Left colon (tissue), 2 donors: ENCODE data around the gene GPS2. TPM values are rescaled to one million over a fixed set of nuclear protein-coding genes. Genes with fewer than 3 reads are reported as not detected.

ENCODE experiments used
- ATAC-seq: fragments of 200-7000 bp; cut with Tn5 transposase; one replicate; pipeline ENCODE4 v1.9.1; 2020; ENCODE audit warnings: mild to moderate bottlenecking, moderate library complexity
- DNase-seq, 2 donors: peaks; one replicate each; pipeline ENCODE4 v3.0.0-alpha.2; 2020
- intact Hi-C, 2 donors: fragments of 100-400 bp; cut with DNase I in 1 of 2; cut with micrococcal nuclease in 1 of 2; formaldehyde crosslinking; loops; one replicate each; pipeline versions ENCODE4 v1.11.2 to v1.14.0; 2022; cut with DNase I, micrococcal nuclease
- long read RNA-seq: library from polyadenylated mRNA; unstranded; transcript quantifications from one replicate; pipeline ENCODE4 v2.0.0, GENCODE V29; 2021
- total RNA-seq, 2 donors: library from RNA; stranded (reverse); fragmentation: NEBNext Ultra II Directional; extraction: Animal tissue kit (Norgen Biotek cat#: 25700); gene quantifications; one replicate each; pipeline ENCODE4 v1.2.1, GENCODE V29; 2021
- donor health status: DM: no; HTN: no; CAD: no.
- donor health status: DM: yes; HTN: yes; CAD: no.

GPS2 gene
- 10 to 100 TPM; 71.2 to 72.4 TPM for total RNA-seq
- long read RNA-seq, transcript GPS2-201 (11 exons, 1,379 nt), result minor isoform, 22 of 324 reads
- long read RNA-seq, transcript GPS2-202 (10 exons, 1,371 nt), result major isoform, 43 of 324 reads
- long read RNA-seq, partial matches to known transcripts, result 9 of 324 reads
- long read RNA-seq, other reads (novel, unspliced or antisense), result 247 of 324 reads

GRCh38 chr17:7314719-7315569 is at the start of gene GPS2:
Gene GPS2 (minus strand): TSS chr17:7315360. CDS start chr17:7315052, 308 bp downstream.
- intact Hi-C loops, result no loop called here
- DNase-seq, result peak; percentile 92 to 97
- peak; percentile 90 for ATAC-seq

GRCh38 chr17:7363311-7363710 is 48.2 kb upstream of the GPS2 start:
- no peak for DNase-seq
- ATAC-seq, result no peak
- intact Hi-C loops, result no loop called here

GRCh38 chr17:7361906-7362305 is 46.7 kb upstream of the GPS2 start:
- ATAC-seq, result no peak

DNA sequence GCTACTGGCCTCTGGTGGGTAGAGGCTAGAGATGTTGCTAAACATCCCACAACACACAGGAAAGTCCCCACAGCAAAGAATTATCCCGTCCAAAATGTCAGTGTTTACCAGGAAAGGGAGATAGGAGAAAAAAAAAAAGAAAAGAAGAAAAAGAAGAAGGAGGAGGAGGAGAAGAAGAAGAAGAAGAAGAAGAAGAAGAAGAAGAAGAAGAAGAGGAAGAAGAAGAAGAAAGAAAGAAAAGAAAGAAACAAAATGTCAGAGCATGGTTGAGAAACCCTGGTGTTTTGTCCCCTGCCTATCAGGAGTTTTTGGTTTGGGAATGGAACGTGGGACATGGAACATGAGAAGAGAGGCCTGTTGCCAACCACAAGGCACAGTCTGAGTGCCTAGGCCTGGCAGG is 42.2 kb upstream of the GPS2 start:
- intact Hi-C loops, result loop anchor here (10.0 kb wide), 2 partner anchors 77 to 217 kb away; partner anchors contain the start of genes CD68 (in 1 of the 2), FGF11 (in 1 of the 2) and TMEM102 (in 1 of the 2)
- ATAC-seq, result no peak

More at GRCh38 chr17:7361906-7362305, 46.7 kb upstream of the GPS2 start:
- intact Hi-C loops, result no loop called here
- DNase-seq, result no peak

DNA sequence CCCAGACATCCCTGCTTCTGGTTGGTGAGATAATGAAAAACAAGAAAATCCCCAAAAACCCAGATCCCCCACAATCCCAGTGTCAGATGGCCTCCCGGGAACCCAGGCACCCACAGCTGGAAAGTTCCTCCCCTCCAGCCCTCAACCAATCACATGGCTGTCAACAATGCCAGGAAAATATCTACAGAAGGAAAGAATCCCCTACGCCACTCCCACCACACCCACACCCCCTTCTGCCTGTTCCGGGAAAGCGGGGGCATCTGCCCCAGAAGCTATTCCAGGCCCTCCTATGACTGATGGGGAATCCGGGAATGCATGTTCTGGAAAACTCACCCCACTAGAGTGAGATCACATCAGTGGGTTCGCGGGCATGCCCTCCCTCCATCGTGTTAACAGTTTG is 41.6 kb upstream of the GPS2 start:
- intact Hi-C loops, result loop anchor here (10.0 kb wide), 2 partner anchors 78 to 218 kb away; partner anchors contain the start of genes CD68 (in 1 of the 2), FGF11 (in 1 of the 2) and TMEM102 (in 1 of the 2)
- ATAC-seq (no peak), DNase-seq (no peak)

More for the DNA sequence above, 42.2 kb upstream of the GPS2 start:
- no peak for DNase-seq

- peak; percentile 83 to 90 for DNase-seq
- intact Hi-C loops, result loop anchor here (10.0 kb wide), 2 partner anchors 79 to 219 kb away; partner anchors contain the start of genes CD68 (in 1 of the 2), FGF11 (in 1 of the 2) and TMEM102 (in 1 of the 2)
- peak; percentile 53 for ATAC-seq
These were observed 41.0 kb upstream of the GPS2 start for GRCh38 chr17:7356072-7356549.

DNA sequence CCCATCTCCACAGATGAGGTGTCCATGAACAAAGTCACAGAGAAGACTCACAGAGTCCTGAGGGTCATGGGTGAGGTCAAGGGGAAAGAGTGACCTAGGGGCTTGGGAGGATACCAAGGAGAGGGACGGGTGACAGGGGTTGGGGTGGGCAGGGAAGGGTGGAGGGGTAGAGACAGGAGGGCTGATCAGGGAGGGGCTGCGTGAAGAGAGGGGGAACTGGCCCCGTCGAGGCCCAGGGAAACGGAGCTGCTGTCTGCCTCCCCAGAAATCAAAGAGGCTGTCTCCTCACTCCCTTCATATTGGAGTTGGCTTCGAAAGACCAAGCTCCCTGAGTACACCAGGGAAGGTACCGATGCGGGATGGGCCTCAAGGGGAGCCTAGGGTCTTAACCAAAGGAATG is 40.4 kb upstream of the GPS2 start:
- DNase-seq (no peak), ATAC-seq (no peak)
- intact Hi-C loops, result loop anchor here (10.0 kb wide), 2 partner anchors 79 to 219 kb away; partner anchors contain the start of genes CD68 (in 1 of the 2), FGF11 (in 1 of the 2) and TMEM102 (in 1 of the 2)

GRCh38 chr17:7355053-7355452 is 39.9 kb upstream of the GPS2 start, which contains the start of gene TMEM95:
Gene TMEM95 (plus strand): TSS chr17:7355156. CDS start chr17:7355205, 49 bp downstream.
- ATAC-seq (no peak), DNase-seq (no peak)
- intact Hi-C loops, result loop anchor here (10.0 kb wide), 2 partner anchors 80 to 220 kb away; partner anchors contain the start of genes CD68 (in 1 of the 2), FGF11 (in 1 of the 2) and TMEM102 (in 1 of the 2)

DNA sequence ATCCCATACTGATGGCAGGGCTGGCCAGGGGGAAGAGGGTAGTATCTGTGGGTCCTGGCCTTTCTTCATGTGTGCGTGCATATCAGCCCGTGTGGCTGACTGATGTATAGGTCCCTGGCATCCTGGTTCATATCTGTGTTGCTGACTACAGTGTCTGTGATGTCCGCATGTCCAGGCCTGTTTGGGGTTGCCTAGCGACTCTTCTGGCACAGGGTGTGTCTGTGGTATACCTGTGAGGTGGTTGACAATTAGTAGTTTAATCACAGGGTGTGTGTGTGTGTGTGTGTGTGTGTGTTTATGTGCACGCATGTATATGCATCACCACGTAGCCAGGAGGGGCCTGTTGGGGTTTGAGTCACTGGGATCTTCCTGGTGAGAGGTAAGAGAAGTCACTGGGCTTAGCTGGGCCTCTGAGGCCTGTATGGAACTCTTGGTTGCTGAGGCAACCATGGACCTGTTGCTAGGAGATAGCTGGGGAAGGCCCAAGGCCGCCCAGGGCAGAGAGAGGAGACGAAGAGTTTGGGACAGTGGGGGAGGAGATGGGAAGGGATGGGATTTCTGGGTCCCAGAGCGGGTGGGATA is 39.2 kb upstream of the GPS2 start:
- ATAC-seq (no peak), DNase-seq (no peak)
- intact Hi-C loops, result loop anchor here (10.0 kb wide), 2 partner anchors 80 to 220 kb away; partner anchors contain the start of genes CD68 (in 1 of the 2), FGF11 (in 1 of the 2) and TMEM102 (in 1 of the 2)

- DNase-seq, result no peak
- intact Hi-C loops, result loop anchor here (10.0 kb wide), 2 partner anchors 82 to 222 kb away; partner anchors contain the start of genes CD68 (in 1 of the 2), FGF11 (in 1 of the 2) and TMEM102 (in 1 of the 2)
- no peak for ATAC-seq
These were observed 37.9 kb upstream of the GPS2 start for GRCh38 chr17:7352910-7353635.

- DNase-seq (no peak), ATAC-seq (no peak)
- intact Hi-C loops, result loop anchor here (10.0 kb wide), 2 partner anchors 82 to 222 kb away; partner anchors contain the start of genes CD68 (in 1 of the 2), FGF11 (in 1 of the 2) and TMEM102 (in 1 of the 2)
These were observed 37.3 kb upstream of the GPS2 start for GRCh38 chr17:7352503-7352889.

DNA sequence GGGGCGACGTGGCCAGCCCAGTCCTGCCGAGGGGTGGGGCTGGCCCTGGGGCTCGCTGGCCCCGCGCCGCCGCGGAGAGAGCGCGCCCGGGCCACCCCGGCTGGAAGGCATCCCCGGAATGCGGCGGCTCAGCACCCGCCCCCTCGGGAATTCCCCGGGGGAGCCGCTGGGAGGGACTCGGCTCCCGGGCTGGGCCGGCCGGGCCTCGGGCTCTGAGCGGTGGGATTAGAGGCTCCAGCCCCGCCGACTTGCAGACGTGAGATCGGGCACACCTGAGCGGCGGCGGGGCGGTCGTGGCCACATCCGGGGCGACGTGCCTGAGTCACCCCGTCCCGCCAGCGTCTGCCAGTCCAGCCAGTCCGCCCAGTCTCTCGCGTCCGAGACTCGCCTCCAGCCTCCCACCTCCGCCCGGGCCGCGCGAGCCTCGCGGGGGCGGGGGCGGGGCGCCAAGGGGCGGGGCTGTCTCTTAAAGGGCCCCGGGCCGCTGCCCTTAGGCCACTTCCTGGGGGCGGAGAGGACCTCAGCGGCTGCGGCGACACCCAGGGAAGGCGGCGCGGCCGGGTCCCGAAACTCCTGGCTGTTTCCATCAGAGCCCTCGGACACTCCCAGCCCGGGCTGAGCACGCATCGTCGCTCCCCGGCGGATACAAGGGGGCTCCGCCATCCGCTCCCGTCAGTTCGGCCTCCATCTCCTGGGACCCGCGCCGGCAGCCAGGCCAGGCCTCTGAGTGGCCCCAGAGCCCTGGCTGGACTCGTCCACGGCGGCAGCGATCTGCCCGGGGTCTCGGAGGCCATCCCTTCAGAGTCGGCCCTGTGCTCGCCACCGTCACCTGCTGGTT is 36.7 kb upstream of the GPS2 start, which contains the start of gene KCTD11:
TSS of gene KCTD11 (plus strand) at position 498 of the 838 bp plus-strand sequence.
- peak; percentile 91 to 95 for DNase-seq
- intact Hi-C loops, result loop anchor here (10.0 kb wide), 2 partner anchors 83 to 223 kb away; partner anchors contain the start of genes CD68 (in 1 of the 2), FGF11 (in 1 of the 2) and TMEM102 (in 1 of the 2)

DNA sequence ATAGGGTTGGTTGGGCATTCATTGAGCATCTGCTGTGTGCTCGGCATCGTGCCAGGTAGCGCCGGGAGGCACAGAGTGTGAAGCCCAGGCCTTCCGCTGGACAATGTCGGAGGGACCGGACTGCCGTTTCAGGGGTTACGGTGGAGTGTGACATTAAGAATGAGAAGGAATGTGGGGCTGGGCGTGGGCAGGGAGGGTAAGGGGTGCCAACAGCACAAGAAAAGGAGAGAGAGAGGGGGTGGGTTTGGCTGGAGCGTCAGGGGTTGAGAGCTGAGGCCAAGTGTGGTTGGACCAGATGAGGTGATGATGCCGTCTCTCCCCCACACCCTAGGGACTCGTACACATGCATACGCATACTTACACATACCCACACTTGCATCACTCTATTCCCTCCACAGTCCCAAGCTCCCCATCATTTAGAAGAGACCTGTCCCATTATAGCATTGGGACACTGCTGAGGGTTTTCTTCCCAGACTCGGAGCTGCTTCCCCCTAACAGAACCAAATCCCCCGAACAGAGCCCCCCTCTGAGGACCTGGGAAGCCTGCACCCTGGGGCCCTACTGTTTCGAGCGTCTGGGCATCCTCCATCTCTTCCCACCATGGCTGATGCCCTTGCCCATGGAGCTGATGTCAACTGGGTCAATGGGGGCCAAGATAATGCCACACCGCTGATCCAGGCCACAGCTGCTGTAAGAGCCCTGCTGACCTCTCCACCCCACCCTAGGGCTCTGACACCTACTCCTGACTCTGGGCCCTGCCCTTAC is 33.5 kb upstream of the GPS2 start:
- DNase-seq (no peak), ATAC-seq (no peak)
- intact Hi-C loops, result no loop called here

More for the DNA sequence above, 36.7 kb upstream of the GPS2 start, which contains the start of gene KCTD11:
- peak; percentile 80 for ATAC-seq

GRCh38 chr17:7347630-7348477 is 32.7 kb upstream of the GPS2 start:
- intact Hi-C loops, result no loop called here
- no peak for DNase-seq

More at GRCh38 chr17:7347630-7348477, 32.7 kb upstream of the GPS2 start:
- no peak for ATAC-seq
